Ishikawa (cell line): ENCODE results near the gene SMIM30.

Experiments
- CEBPB ChIP-seq: IDR thresholded peaks from 2 replicates; pipeline ENCODE4 v1.6.1; 2012
- CREB1 ChIP-seq: IDR thresholded peaks from 2 replicates; pipeline ENCODE4 v1.6.1; 2012; ENCODE audit warnings: low read depth
- EGR1 ChIP-seq: IDR thresholded peaks from 2 replicates; pipeline ENCODE4 v1.6.1; 2012
- EP300 ChIP-seq: IDR thresholded peaks from 2 replicates; pipeline ENCODE4 v1.6.1; 2012; ENCODE audit warnings: borderline replicate concordance
- MAX ChIP-seq: IDR thresholded peaks from 2 replicates; pipeline ENCODE4 v1.6.1; 2012
- NFIC ChIP-seq: IDR thresholded peaks from 2 replicates; pipeline ENCODE4 v1.6.1; 2012
- RAD21 ChIP-seq: IDR thresholded peaks from 2 replicates; pipeline ENCODE4 v1.6.1; 2012; ENCODE audit warnings: low read depth
- REST ChIP-seq: IDR thresholded peaks from 2 replicates; pipeline ENCODE4 v1.6.1; 2012; ENCODE audit warnings: low read depth, mild to moderate bottlenecking
- TAF1 ChIP-seq: IDR thresholded peaks from 2 replicates; pipeline ENCODE4 v1.6.1; 2012; ENCODE audit warnings: low read depth, mild to moderate bottlenecking
- TCF12 ChIP-seq: IDR thresholded peaks from 2 replicates; pipeline ENCODE4 v1.6.1; 2012; ENCODE audit warnings: low read depth
- TEAD4 ChIP-seq: IDR thresholded peaks from 2 replicates; pipeline ENCODE4 v1.6.1; 2012
- USF1 ChIP-seq: IDR thresholded peaks from 2 replicates; pipeline ENCODE4 v1.6.1; 2012
- YY1 ChIP-seq: IDR thresholded peaks from 2 replicates; pipeline ENCODE4 v1.6.1; 2012; ENCODE audit warnings: low read depth
- ZBTB7A ChIP-seq: IDR thresholded peaks from 2 replicates; pipeline ENCODE4 v1.6.1; 2012; ENCODE audit warnings: low read depth

GRCh38 chr7:113128031-113128430, 9.7 kb upstream of the SMIM30 start:
- no peak for TF ChIP-seq YY1
- TF ChIP-seq RAD21, result no peak
- TF ChIP-seq REST, result no peak
- TF ChIP-seq NFIC, result no peak
- no peak for TF ChIP-seq ZBTB7A
- TF ChIP-seq EP300, result no peak
- TF ChIP-seq TEAD4, result no peak
- no peak for TF ChIP-seq CEBPB
- TF ChIP-seq TAF1, result no peak
- TF ChIP-seq EGR1, result no peak
- no peak for TF ChIP-seq CREB1
- TF ChIP-seq USF1, result no peak
- no peak for TF ChIP-seq TCF12
- no peak for TF ChIP-seq MAX
